ENCODE data around the gene MED13L.

DNA sequence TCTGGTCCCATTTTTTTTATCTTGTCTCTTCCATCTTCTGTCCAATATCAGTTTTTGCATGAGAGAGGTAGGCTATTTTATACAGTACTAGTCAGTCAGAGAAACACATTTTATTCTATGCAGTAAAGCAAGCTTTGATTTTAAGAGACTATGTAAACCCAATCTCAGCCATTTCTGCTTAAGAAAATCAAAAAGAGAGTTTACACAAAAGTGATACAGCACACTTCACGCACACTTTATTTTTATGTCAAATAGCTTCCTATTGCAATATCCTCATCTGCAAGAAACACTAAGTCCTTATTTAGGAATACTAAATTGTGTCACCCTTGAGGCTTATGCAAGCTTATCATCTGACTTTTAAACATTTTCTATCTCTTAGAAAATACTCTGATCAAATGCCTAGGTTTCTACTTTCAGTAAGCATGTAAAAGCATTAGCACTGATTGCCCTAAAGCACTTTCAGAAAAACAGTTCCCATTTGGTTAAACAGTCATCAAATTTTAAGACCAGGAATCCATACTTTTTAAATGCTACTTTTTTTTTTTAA is 78.3 kb downstream of the MED13L start:
- no peak for TF ChIP-seq OVOL2 (CRISPR knock-in tag; IDR thresholded peaks at IDR 0.05; ENCODE audit: borderline replicate concordance)
- TF ChIP-seq, protein P1, sequence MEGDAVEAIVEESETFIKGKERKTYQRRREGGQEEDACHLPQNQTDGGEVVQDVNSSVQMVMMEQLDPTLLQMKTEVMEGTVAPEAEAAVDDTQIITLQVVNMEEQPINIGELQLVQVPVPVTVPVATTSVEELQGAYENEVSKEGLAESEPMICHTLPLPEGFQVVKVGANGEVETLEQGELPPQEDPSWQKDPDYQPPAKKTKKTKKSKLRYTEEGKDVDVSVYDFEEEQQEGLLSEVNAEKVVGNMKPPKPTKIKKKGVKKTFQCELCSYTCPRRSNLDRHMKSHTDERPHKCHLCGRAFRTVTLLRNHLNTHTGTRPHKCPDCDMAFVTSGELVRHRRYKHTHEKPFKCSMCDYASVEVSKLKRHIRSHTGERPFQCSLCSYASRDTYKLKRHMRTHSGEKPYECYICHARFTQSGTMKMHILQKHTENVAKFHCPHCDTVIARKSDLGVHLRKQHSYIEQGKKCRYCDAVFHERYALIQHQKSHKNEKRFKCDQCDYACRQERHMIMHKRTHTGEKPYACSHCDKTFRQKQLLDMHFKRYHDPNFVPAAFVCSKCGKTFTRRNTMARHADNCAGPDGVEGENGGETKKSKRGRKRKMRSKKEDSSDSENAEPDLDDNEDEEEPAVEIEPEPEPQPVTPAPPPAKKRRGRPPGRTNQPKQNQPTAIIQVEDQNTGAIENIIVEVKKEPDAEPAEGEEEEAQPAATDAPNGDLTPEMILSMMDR (IDR thresholded peaks at IDR 0.05) = no peak
- TF ChIP-seq, protein P2, sequence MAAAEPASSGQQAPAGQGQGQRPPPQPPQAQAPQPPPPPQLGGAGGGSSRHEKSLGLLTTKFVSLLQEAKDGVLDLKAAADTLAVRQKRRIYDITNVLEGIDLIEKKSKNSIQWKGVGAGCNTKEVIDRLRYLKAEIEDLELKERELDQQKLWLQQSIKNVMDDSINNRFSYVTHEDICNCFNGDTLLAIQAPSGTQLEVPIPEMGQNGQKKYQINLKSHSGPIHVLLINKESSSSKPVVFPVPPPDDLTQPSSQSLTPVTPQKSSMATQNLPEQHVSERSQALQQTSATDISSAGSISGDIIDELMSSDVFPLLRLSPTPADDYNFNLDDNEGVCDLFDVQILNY (CRISPR knock-in tag; IDR thresholded peaks at IDR 0.05) = no peak
- TF ChIP-seq TEAD4 (CRISPR knock-in tag; IDR thresholded peaks at IDR 0.05) = no peak
- no peak for TF ChIP-seq ZNF532 (CRISPR knock-in tag; IDR thresholded peaks at IDR 0.05; ENCODE audit: borderline replicate concordance)
- no peak for TF ChIP-seq SMAD4 (CRISPR knock-in tag; IDR thresholded peaks at IDR 0.05)
- no peak for TF ChIP-seq USF1 (CRISPR knock-in tag; IDR thresholded peaks at IDR 0.05)
- TF ChIP-seq RORB (CRISPR knock-in tag; IDR thresholded peaks at IDR 0.05) = no peak
- TF ChIP-seq, protein P3, sequence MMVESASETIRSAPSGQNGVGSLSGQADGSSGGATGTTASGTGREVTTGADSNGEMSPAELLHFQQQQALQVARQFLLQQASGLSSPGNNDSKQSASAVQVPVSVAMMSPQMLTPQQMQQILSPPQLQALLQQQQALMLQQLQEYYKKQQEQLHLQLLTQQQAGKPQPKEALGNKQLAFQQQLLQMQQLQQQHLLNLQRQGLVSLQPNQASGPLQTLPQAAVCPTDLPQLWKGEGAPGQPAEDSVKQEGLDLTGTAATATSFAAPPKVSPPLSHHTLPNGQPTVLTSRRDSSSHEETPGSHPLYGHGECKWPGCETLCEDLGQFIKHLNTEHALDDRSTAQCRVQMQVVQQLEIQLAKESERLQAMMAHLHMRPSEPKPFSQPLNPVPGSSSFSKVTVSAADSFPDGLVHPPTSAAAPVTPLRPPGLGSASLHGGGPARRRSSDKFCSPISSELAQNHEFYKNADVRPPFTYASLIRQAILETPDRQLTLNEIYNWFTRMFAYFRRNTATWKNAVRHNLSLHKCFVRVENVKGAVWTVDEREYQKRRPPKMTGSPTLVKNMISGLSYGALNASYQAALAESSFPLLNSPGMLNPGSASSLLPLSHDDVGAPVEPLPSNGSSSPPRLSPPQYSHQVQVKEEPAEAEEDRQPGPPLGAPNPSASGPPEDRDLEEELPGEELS (CRISPR knock-in tag; IDR thresholded peaks at IDR 0.05) = no peak
- TF ChIP-seq, protein P4, sequence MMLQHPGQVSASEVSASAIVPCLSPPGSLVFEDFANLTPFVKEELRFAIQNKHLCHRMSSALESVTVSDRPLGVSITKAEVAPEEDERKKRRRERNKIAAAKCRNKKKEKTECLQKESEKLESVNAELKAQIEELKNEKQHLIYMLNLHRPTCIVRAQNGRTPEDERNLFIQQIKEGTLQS (CRISPR knock-in tag; conservative IDR thresholded peaks at IDR 0.05) = no peak
- no peak for TF ChIP-seq ZBTB43 (CRISPR knock-in tag; IDR thresholded peaks at IDR 0.05)

Data from WTC11 (cell line).